Thoracic aorta (tissue), 2 donors: ENCODE data around the gene WRAP53. TPM values are rescaled to one million over a fixed set of nuclear protein-coding genes. Genes with fewer than 3 reads are reported as not detected.

Experiments used
- ATAC-seq: fragments of 150-250 bp; one replicate; pipeline ENCODE4 v1.8.0; 2017; ENCODE audit warnings: low read depth; ENCODE audit not compliant: insufficient number of reproducible peaks, low FRiP score
- DNase-seq: peaks from one replicate; pipeline ENCODE4 v3.0.0-alpha.2; 2020; ENCODE audit warnings: low spot score
- H3K27ac ChIP-seq, 2 donors: fragments of 200-600 bp; sonication (generic); 1 replicate in 1 of 2; 2 replicates in 1 of 2; pipeline ENCODE4 v1.5.1; 2016; ENCODE audit warnings: mild to moderate bottlenecking in 2 of 2, moderate library complexity in 2 of 2
- H3K27me3 ChIP-seq: fragments of 200-600 bp; sonication (generic); replicated peaks from 2 replicates; pipeline ENCODE4 v1.6.0; 2016; ENCODE audit warnings: mild to moderate bottlenecking; ENCODE audit not compliant: insufficient read depth
- H3K36me3 ChIP-seq: fragments of 200-600 bp; sonication (generic); one replicate; pipeline ENCODE4 v1.5.1; 2016
- H3K4me1 ChIP-seq, 2 donors: fragments of 200-600 bp; sonication (generic); 1 replicate in 1 of 2; 2 replicates in 1 of 2; pipeline versions ENCODE4 v1.5.1 to v1.6.0; 2016; ENCODE audit warnings: low read depth in 2 of 2, mild to moderate bottlenecking in 1 of 2; ENCODE audit not compliant: control insufficient read depth in 1 of 2
- H3K4me3 ChIP-seq: fragments of 200-600 bp; sonication (generic); 2 replicates; pipeline ENCODE4 v1.5.1; 2016; ENCODE audit warnings: mild to moderate bottlenecking
- H3K9me3 ChIP-seq: fragments of 200-600 bp; sonication (generic); 2 replicates; pipeline ENCODE4 v1.5.1; 2016
- CTCF ChIP-seq: fragments of 200-600 bp; sonication (generic); IDR thresholded peaks from one replicate; pipeline ENCODE4 v1.5.1; 2019; ENCODE audit warnings: antibody characterized with exemption
- total RNA-seq, 2 donors: library from RNA; depleted of rRNA; stranded (reverse); fragments of >200 nt; gene quantifications; one replicate each; pipeline versions ENCODE4 v1.1.0 to v1.2.3, GENCODE V29; 2016

WRAP53 gene
- total RNA-seq, 2 donors from 2014 or later, result 2.9 to 3.4 TPM

DNA sequence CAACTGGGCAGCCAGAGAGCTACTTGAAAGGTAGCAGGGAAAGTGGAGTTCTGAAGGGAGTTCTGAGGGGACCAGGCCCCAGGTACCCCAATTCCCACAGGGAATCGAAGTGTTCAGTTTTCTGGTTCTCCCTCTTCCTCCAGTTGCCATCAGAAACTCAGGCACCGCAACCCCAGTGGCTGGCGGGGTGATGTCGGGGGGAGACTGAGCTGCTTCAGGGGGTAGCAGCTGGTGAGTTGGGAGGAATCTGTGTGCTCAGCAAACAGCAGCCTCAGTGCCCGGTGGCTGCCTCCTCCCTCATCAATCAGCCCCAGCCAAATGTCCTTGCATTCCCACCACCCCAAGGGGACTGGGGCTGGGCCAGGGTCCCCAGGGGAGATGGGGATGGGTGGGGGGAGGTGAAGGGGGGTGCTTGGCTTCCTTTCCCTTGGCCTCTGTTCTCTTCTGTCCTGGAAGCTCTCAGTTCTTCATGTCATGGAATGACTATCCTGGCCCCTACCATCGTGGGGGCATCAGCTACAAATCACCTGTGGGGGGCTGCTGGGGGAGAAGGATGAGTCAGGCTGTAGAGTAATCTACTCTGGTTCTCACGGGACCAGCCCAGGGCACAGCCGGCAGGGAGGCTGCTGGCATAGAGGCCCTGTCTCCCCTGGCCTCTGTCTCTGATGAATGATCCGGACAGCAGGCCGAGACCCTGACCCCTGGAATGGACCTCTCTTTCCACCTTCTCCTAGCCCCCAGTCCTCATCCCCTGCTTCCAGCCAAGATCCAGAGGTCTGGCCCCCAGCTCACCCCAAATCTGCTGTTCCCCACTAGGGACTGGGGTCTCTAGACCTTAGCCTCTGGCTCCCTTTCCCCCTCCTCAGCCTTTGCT lies 26.7 kb downstream of the WRAP53 start:
- no peak for DNase-seq
- no peak for ATAC-seq
- TF ChIP-seq CTCF, result no peak

GRCh38 chr17:7715936-7716886 lies 27.9 kb downstream of the WRAP53 start:
- Histone ChIP-seq H3K4me1 (peaks cover 9 to 17% of the 10 kb centered on the region in 2 donors), H3K36me3 (no peaks in the 10 kb centered on the region), H3K27ac (no peak overlapping the region), H3K9me3 (no peaks in the 10 kb centered on the region), H3K27me3 (no peaks in the 10 kb centered on the region), H3K4me3 (peak overlapping the region; percentile 93)
- ATAC-seq (no peak), DNase-seq (no peak)
- no peak for TF ChIP-seq CTCF

More for the DNA sequence above, 26.7 kb downstream of the WRAP53 start:
- no peaks in the 10 kb centered on the region for H3K27me3 ChIP-seq
- H3K9me3 ChIP-seq, result no peaks in the 10 kb centered on the region
- H3K27ac ChIP-seq, result no peak overlapping the region
- H3K4me3 ChIP-seq, result no peak overlapping the region
- peaks cover 9 to 17% of the 10 kb centered on the region in 2 donors for H3K4me1 ChIP-seq
- H3K36me3 ChIP-seq, result no peaks in the 10 kb centered on the region

DNA sequence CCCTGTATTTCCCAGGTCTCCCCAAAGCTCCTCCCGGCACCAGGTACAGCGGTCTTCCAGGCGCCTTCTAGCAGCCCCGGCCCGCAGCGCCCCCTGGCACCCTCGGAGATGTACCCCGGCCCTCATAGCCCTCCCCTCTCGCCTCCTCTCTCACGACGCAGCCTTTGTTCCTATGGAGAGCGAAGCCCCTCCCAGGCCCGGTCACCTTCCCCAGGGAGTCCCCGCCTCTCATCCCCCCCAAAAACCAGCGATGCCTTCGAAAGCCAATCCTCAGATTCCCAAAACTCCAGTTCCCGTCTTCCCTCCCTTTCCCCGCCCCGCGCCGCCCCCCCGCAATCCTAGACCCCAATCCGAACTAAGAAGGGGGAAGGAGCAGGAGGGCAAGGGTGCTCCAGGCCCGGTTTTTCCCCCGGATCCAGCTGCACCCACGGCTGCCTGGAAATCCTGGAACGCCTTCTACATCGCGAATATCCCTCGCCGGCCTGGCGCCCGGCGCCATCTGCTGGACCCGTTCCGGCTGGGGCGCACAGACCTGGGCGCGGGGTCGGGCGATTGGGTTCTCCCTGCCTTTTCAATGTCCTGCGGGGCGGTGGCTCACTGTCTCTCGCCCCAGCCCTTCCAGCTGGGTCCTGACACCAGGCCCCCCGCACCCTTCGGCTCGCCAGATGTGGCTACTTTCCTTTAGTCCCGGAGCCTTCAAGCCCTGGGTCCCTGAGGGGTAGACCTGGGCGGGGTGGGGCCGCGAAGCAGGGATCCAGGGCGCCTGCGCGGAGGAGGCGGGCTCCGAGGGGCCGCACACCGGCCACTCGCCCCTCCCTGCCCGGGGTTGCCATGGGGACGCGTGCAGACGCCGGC lies 28.9 kb downstream of the WRAP53 start, which contains the start of gene DNAH2:
DNAH2 (plus strand) TSS at position 844 of the 855 bp plus-strand sequence. CDS start 1,991 bp downstream, outside the sequence.
- TF ChIP-seq CTCF, result peak; percentile 34
- no peaks in the 10 kb centered on the region for H3K36me3 ChIP-seq
- peak; percentile 16 for DNase-seq
- peak within 1 kb of the TSS in 1 of 2 donors; percentile 30 for H3K27ac ChIP-seq
- H3K27me3 ChIP-seq, result no peaks in the 10 kb centered on the region
- H3K4me3 ChIP-seq, result peak within 1 kb of the TSS; percentile 93
- H3K9me3 ChIP-seq, result no peaks in the 10 kb centered on the region
- H3K4me1 ChIP-seq, result peaks cover 9 to 17% of the 10 kb centered on the region in 2 donors
- peak; percentile 42 for ATAC-seq

GRCh38 chr17:7717756-7718350 lies 29.6 kb downstream of the WRAP53 start:
- TF ChIP-seq CTCF, result no peak
- H3K4me1 ChIP-seq, result peaks cover 9 to 17% of the 10 kb centered on the region in 2 donors
- peak overlapping the region; percentile 93 for H3K4me3 ChIP-seq
- H3K27me3 ChIP-seq, result no peaks in the 10 kb centered on the region
- H3K27ac ChIP-seq, result no peak overlapping the region
- ATAC-seq, result no peak
- no peaks in the 10 kb centered on the region for H3K36me3 ChIP-seq
- no peak for DNase-seq
- H3K9me3 ChIP-seq, result no peaks in the 10 kb centered on the region
